ENCODE measurements around the gene HTR1A. TPM values are rescaled to one million over a fixed set of nuclear protein-coding genes. Genes with fewer than 3 reads are reported as not detected.

HTR1A gene
- total RNA-seq, 4 donors from 2014 or later = not detected

- TF ChIP-seq CTCF (IDR thresholded peaks at IDR 0.05) = no peak
- no peak for TF ChIP-seq POLR2A (IDR thresholded peaks at IDR 0.05)
- H3K9me3 ChIP-seq = peaks cover 0 to 5% (median 0%) of the 10 kb centered on the region in 4 donors
- no peak for DNase-seq
- H3K4me3 ChIP-seq = no peak overlapping the region
- no peaks in the 10 kb centered on the region for H3K4me1 ChIP-seq
- no peak overlapping the region for H3K27ac ChIP-seq
- no peaks in the 10 kb centered on the region for H3K27me3 ChIP-seq
- H3K36me3 ChIP-seq = no peaks in the 10 kb centered on the region
These were observed 38.3 kb downstream of the HTR1A start for GRCh38 chr5:63923914-63924313.

GRCh38 chr5:63919763-63920478 lies 42.3 kb downstream of the HTR1A start:
- Histone ChIP-seq H3K4me1 (no peaks in the 10 kb centered on the region), H3K9me3 (peaks cover 0 to 5% (median 0%) of the 10 kb centered on the region in 4 donors), H3K27ac (no peak overlapping the region), H3K4me3 (no peak overlapping the region), H3K36me3 (no peaks in the 10 kb centered on the region), H3K27me3 (no peaks in the 10 kb centered on the region)
- no peak for TF ChIP-seq CTCF (IDR thresholded peaks at IDR 0.05)
- no peak for TF ChIP-seq POLR2A (IDR thresholded peaks at IDR 0.05)
- no peak for DNase-seq

- H3K27ac ChIP-seq = no peak overlapping the region
- H3K4me1 ChIP-seq = no peaks in the 10 kb centered on the region
- H3K4me3 ChIP-seq = no peak overlapping the region
- TF ChIP-seq POLR2A (IDR thresholded peaks at IDR 0.05) (no peak), CTCF (IDR thresholded peaks at IDR 0.05) (no peak)
- no peaks in the 10 kb centered on the region for H3K27me3 ChIP-seq
- DNase-seq = no peak
- H3K9me3 ChIP-seq = peaks cover 0 to 5% (median 0%) of the 10 kb centered on the region in 4 donors
- no peaks in the 10 kb centered on the region for H3K36me3 ChIP-seq
These were observed 45.5 kb downstream of the HTR1A start for GRCh38 chr5:63916786-63917185.

- Histone ChIP-seq H3K4me1 (no peaks in the 10 kb centered on the region), H3K27ac (no peak overlapping the region), H3K27me3 (no peaks in the 10 kb centered on the region), H3K4me3 (no peak overlapping the region), H3K36me3 (no peaks in the 10 kb centered on the region), H3K9me3 (no peaks in the 10 kb centered on the region)
- DNase-seq = no peak
- TF ChIP-seq POLR2A (IDR thresholded peaks at IDR 0.05) (no peak), CTCF (IDR thresholded peaks at IDR 0.05) (no peak)
These were observed 50.4 kb downstream of the HTR1A start for GRCh38 chr5:63911871-63912270.

Other genes starting within 250 kb of the HTR1A start
- 1 to 10 TPM; 3.2 to 9.1 (median 4.3) TPM for gene RNF180, start 203.4 kb upstream of the HTR1A start, total RNA-seq

All from Peyer's patch (tissue), 4 donors.